HepG2 (cell line): ENCODE measurements around the gene ANKHD1. TPM values are rescaled to one million over a fixed set of nuclear protein-coding genes. Genes with fewer than 3 reads are reported as not detected.
A peak's percentile ranks its signal among the peaks of the same experiment; 100 is the strongest.

Experiments
- CREM ChIP-seq, 2 experiments: sonication (generic) in 1 of 2; formaldehyde crosslinking in 1 of 2; IDR thresholded peaks; 2 replicates each; pipeline versions ENCODE4 v1.4.0 to v1.6.1; 2016 to 2020; ENCODE audit warnings: antibody characterized with exemption in 1 of 2, mild to moderate bottlenecking in 1 of 2, missing genetic modification reagents in 1 of 2
- EHMT2 ChIP-seq: fragments of 200-600 bp; sonication (generic); IDR thresholded peaks from 2 replicates; pipeline ENCODE4 v1.7.0; 2017; ENCODE audit warnings: antibody characterized with exemption, low read depth, low read length, borderline replicate concordance
- JDP2 ChIP-seq: sonication (generic); formaldehyde crosslinking; IDR thresholded peaks from 2 replicates; pipeline ENCODE4 v1.8.1; 2022; ENCODE audit warnings: missing genetic modification reagents, borderline replicate concordance
- KAT2B ChIP-seq: fragments of 150-350 bp; IDR thresholded peaks from 2 replicates; pipeline ENCODE4 v1.6.1; 2014; ENCODE audit warnings: low read depth, low read length, borderline replicate concordance
- PBX2 ChIP-seq: IDR thresholded peaks from 2 replicates; pipeline ENCODE4 v1.6.1; 2016; ENCODE audit warnings: control low read depth
- PRMT3 ChIP-seq: sonication (generic); formaldehyde crosslinking; IDR thresholded peaks from 2 replicates; pipeline ENCODE4 v1.8.1; 2022; ENCODE audit warnings: low read depth, mild to moderate bottlenecking, moderate library complexity, missing genetic modification reagents, borderline replicate concordance
- SNAPC4 ChIP-seq: sonication (generic); formaldehyde crosslinking; IDR thresholded peaks from 2 replicates; pipeline ENCODE4 v1.4.0; 2020; ENCODE audit warnings: mild to moderate bottlenecking, missing genetic modification reagents
- WIZ ChIP-seq: sonication (generic); formaldehyde crosslinking; IDR thresholded peaks from 2 replicates; pipeline ENCODE4 v1.5.1; 2020; ENCODE audit warnings: mild to moderate bottlenecking, missing genetic modification reagents
- ZFP90 ChIP-seq: sonication (generic); formaldehyde crosslinking; IDR thresholded peaks from 2 replicates; pipeline ENCODE4 v1.8.0; 2022; ENCODE audit warnings: missing genetic modification reagents, mild to moderate bottlenecking, inconsistent platforms, borderline replicate concordance
- ZMAT5 ChIP-seq: sonication (generic); formaldehyde crosslinking; IDR thresholded peaks from 2 replicates; pipeline ENCODE4 v1.5.0; 2020; ENCODE audit warnings: mild to moderate bottlenecking, low read depth, missing genetic modification reagents, borderline replicate concordance
- ZMYM2 ChIP-seq: sonication (generic); formaldehyde crosslinking; IDR thresholded peaks from 2 replicates; pipeline ENCODE4 v1.8.0; 2022; ENCODE audit warnings: mild to moderate bottlenecking, missing genetic modification reagents
- ZNF276 ChIP-seq: sonication (generic); formaldehyde crosslinking; IDR thresholded peaks from 2 replicates; pipeline ENCODE4 v1.4.0; 2020; ENCODE audit warnings: mild to moderate bottlenecking, low read depth, missing genetic modification reagents
- ZNF292 ChIP-seq: sonication (generic); formaldehyde crosslinking; IDR thresholded peaks from 2 replicates; pipeline ENCODE4 v1.8.1; 2022; ENCODE audit warnings: mild to moderate bottlenecking, low read depth, missing genetic modification reagents, borderline replicate concordance
- ZNF367 ChIP-seq: sonication (generic); formaldehyde crosslinking; IDR thresholded peaks from 2 replicates; pipeline ENCODE4 v1.4.0; 2020; ENCODE audit warnings: missing genetic modification reagents, borderline replicate concordance
- ZNF460 ChIP-seq: sonication (generic); formaldehyde crosslinking; IDR thresholded peaks from 2 replicates; pipeline ENCODE4 v1.5.1; 2020; ENCODE audit warnings: missing genetic modification reagents, mild to moderate bottlenecking, borderline replicate concordance
- ZNF616 ChIP-seq: sonication (generic); formaldehyde crosslinking; IDR thresholded peaks from 2 replicates; pipeline ENCODE4 v1.5.0; 2020; ENCODE audit warnings: low read depth, mild to moderate bottlenecking, missing genetic modification reagents
- ZNF788 ChIP-seq: sonication (generic); formaldehyde crosslinking; IDR thresholded peaks from 2 replicates; pipeline ENCODE4 v1.5.0; 2020; ENCODE audit warnings: mild to moderate bottlenecking, missing genetic modification reagents, borderline replicate concordance
- ZNF800 ChIP-seq: sonication (generic); formaldehyde crosslinking; IDR thresholded peaks from 2 replicates; pipeline ENCODE4 v1.4.0; 2020; ENCODE audit warnings: missing genetic modification reagents
- polyA plus RNA-seq, 8 experiments: library from polyadenylated mRNA; depleted of rRNA in 3 of 8; stranded (reverse) in 7 of 8; unstranded in 1 of 8; fragments of >200 nt; fragmentation: Illumina TruSeq in 4 of 8; extraction: Trizol in 4 of 8; gene quantifications; 2 replicates each; pipeline versions ENCODE4 v1.2.1 to v1.2.3, GENCODE V29; 2011 to 2016; ENCODE audit warnings: low read depth in 4 of 8, missing spikeins in 1 of 8, mixed read lengths in 1 of 8; ENCODE audit not compliant: insufficient read depth in 1 of 8
- total RNA-seq, 5 experiments: library from RNA; depleted of rRNA; stranded (reverse); fragments of >200 nt; fragmentation: Illumina TruSeq; extraction: Trizol; gene quantifications; 2 replicates each; pipeline ENCODE4 v1.2.3, GENCODE V29; 2016; ENCODE audit warnings: low read depth in 1 of 5

ANKHD1 gene
- total and polyA plus RNA-seq, 2 of the 13 experiments (the other 11 are each of a cell fraction or from before 2014, with no cell fraction given): 69.9 to 82.0 TPM

GRCh38 chr5:140362875-140363630 lies 38.6 kb upstream of the ANKHD1 start (continued):
- TF ChIP-seq ZNF800 (CRISPR knock-in tag): no peak
- TF ChIP-seq ZNF616 (CRISPR knock-in tag): no peak; the same call in 1 of the 2 replicates
- no peak for TF ChIP-seq ZNF276
- TF ChIP-seq ZMAT5: no peak
- no peak for TF ChIP-seq PBX2 (CRISPR knock-in tag)
- peak; percentile 75; the same call in 1 of the 2 replicates for TF ChIP-seq ZNF788 (CRISPR knock-in tag)
- no peak; the same call in 1 of the 2 replicates for TF ChIP-seq ZNF460 (CRISPR knock-in tag)
- TF ChIP-seq ZNF367 (CRISPR knock-in tag): no peak
- no peak for TF ChIP-seq ZNF292 (CRISPR knock-in tag)
- TF ChIP-seq EHMT2: no peak
- TF ChIP-seq WIZ: no peak
- TF ChIP-seq CREM (IDR thresholded peaks at IDR 0.05): no peak
- TF ChIP-seq CREM (CRISPR knock-in tag; IDR thresholded peaks at IDR 0.05): no peak
- TF ChIP-seq JDP2 (CRISPR knock-in tag): no peak
- no peak for TF ChIP-seq SNAPC4 (CRISPR knock-in tag)
- TF ChIP-seq ZMYM2 (CRISPR knock-in tag): no peak
- no peak for TF ChIP-seq PRMT3
- TF ChIP-seq KAT2B: no peak
- TF ChIP-seq ZFP90 (CRISPR knock-in tag): no peak
